ENCODE data around the gene MS4A6A.
"Not testable (repeated sequence)": the region's sequence is repeated elsewhere in the genome, so short reads cannot be mapped to it uniquely, and the experiment has no call there.

Gene MS4A6A

GRCh38 chr11:60183591-60184205 is 815 bp upstream of the MS4A6A start:
- no peak for DNase-seq

- no peak for DNase-seq
Measured at GRCh38 chr11:60175860-60176275, 7.0 kb downstream of the MS4A6A start.

GRCh38 chr11:60172011-60172410 is 10.9 kb downstream of the MS4A6A start:
- no peak for DNase-seq

- DNase-seq = no peak
Measured at GRCh38 chr11:60170566-60170965, 12.3 kb downstream of the MS4A6A start.

GRCh38 chr11:60169264-60169915 is 13.5 kb downstream of the MS4A6A start:
- no peak for DNase-seq

GRCh38 chr11:60168306-60168705 is 14.6 kb downstream of the MS4A6A start:
- no peak for DNase-seq

GRCh38 chr11:60165951-60166350 is 16.9 kb downstream of the MS4A6A start:
- DNase-seq = no peak

- no peak for DNase-seq
Measured at GRCh38 chr11:60165538-60165937, 17.3 kb downstream of the MS4A6A start.

- DNase-seq = no peak
Measured at GRCh38 chr11:60164550-60165075, 18.3 kb downstream of the MS4A6A start.

GRCh38 chr11:60161766-60162165 is 21.1 kb downstream of the MS4A6A start:
- DNase-seq = no peak

GRCh38 chr11:60161107-60161506 is 21.8 kb downstream of the MS4A6A start:
- no peak for DNase-seq

GRCh38 chr11:60159868-60160267 is 23.0 kb downstream of the MS4A6A start:
- no peak for DNase-seq

- DNase-seq = no peak
Measured at GRCh38 chr11:60159284-60159683, 23.6 kb downstream of the MS4A6A start.

- DNase-seq = no peak
Measured at GRCh38 chr11:60158636-60159035, 24.2 kb downstream of the MS4A6A start.

GRCh38 chr11:60155931-60156330 is 27.0 kb downstream of the MS4A6A start:
- no peak for DNase-seq

GRCh38 chr11:60152727-60153126 is 30.2 kb downstream of the MS4A6A start:
- DNase-seq = not testable (repeated sequence)

GRCh38 chr11:60150279-60150678 is 32.6 kb downstream of the MS4A6A start:
- no peak for DNase-seq

- no peak for DNase-seq
Measured at GRCh38 chr11:60145677-60146076, 37.2 kb downstream of the MS4A6A start.

GRCh38 chr11:60143768-60144167 is 39.1 kb downstream of the MS4A6A start:
- DNase-seq = no peak

GRCh38 chr11:60133917-60134316 is 49.0 kb downstream of the MS4A6A start:
- DNase-seq = no peak

- DNase-seq = no peak
Measured at GRCh38 chr11:60131912-60132311, 51.0 kb downstream of the MS4A6A start.

- DNase-seq = no peak
Measured at GRCh38 chr11:60130496-60130895, 52.4 kb downstream of the MS4A6A start.

GRCh38 chr11:60129853-60130252 is 53.0 kb downstream of the MS4A6A start:
- no peak for DNase-seq

GRCh38 chr11:60128866-60129265 is 54.0 kb downstream of the MS4A6A start:
- not testable (repeated sequence) for DNase-seq

- no peak for DNase-seq
Measured at GRCh38 chr11:60128376-60128775, 54.5 kb downstream of the MS4A6A start.

All from stimulated activated naive CD4-positive, alpha-beta T cell treated with Interleukin-2 at 50 U/mL for 16 hours (primary cell).